Peyer's patch (tissue), 4 donors: ENCODE data around the gene LAPTM5.

Source experiments
- POLR2A ChIP-seq, 2 donors: fragments of 450-650 bp; IDR thresholded peaks; one replicate each; pipeline ENCODE4 v1.5.1; 2017; ENCODE audit warnings: antibody characterized with exemption in 2 of 2, mild to moderate bottlenecking in 2 of 2, moderate library complexity in 2 of 2
- TF ChIP-seq, protein P1 (sequence below), 6 experiments: fragments of 450-650 bp in 4 of 6; fragments of 200-600 bp in 2 of 6; sonication (generic) in 1 of 6; IDR thresholded peaks; one replicate each; pipeline ENCODE4 v1.5.1; 2017 to 2019; ENCODE audit warnings: antibody characterized with exemption in 6 of 6, mild to moderate bottlenecking in 3 of 6, moderate library complexity in 1 of 6

DNA sequence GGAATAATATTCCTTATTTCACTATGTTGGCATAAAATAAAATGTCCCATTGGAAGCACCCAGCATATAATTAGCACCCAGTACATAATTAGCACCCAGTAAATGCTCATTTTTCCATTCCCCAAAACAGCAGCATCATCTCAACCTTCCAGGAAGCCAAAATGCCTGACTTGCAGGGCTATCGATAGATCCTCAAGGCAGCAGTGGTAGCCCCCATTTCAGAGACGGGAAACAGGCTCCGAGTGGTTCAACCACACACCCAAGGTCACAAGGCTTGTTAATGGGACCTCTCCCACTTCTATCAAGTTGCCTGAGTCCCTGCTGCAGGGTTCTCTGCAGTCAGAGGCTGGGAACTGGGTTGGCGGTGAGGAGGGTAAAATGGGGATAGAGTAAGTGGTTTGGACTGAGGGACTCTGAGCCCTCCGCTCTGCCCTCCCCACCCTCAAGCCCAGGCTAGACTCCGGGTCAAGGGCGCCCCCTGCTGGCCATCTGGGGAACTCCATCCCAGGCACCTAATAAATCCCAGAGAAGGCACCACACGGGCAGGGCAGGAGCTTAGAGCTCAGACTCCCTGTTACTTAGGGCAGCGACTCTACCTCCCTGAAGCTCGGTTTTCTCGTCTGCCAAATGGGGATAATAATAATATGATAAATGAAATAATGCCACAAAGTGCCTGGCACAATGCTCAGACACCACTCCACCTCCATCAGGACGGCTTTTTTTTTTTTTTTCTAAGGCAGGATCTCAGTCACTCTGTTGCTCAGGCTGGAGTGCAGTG, 21.9 kb upstream of the LAPTM5 start:
- TF ChIP-seq, protein P1, sequence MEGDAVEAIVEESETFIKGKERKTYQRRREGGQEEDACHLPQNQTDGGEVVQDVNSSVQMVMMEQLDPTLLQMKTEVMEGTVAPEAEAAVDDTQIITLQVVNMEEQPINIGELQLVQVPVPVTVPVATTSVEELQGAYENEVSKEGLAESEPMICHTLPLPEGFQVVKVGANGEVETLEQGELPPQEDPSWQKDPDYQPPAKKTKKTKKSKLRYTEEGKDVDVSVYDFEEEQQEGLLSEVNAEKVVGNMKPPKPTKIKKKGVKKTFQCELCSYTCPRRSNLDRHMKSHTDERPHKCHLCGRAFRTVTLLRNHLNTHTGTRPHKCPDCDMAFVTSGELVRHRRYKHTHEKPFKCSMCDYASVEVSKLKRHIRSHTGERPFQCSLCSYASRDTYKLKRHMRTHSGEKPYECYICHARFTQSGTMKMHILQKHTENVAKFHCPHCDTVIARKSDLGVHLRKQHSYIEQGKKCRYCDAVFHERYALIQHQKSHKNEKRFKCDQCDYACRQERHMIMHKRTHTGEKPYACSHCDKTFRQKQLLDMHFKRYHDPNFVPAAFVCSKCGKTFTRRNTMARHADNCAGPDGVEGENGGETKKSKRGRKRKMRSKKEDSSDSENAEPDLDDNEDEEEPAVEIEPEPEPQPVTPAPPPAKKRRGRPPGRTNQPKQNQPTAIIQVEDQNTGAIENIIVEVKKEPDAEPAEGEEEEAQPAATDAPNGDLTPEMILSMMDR (IDR thresholded peaks at IDR 0.05) = peak; percentile 93 to 100 (median 98)
- TF ChIP-seq POLR2A (IDR thresholded peaks at IDR 0.05) = no peak
